Stimulated activated CD8-positive, alpha-beta memory T cell treated with anti-CD3 and anti-CD28 coated beads, Interleukin-15, amount 100 ng/mL, for 1 hour (primary cell): ENCODE data around the gene SH3BP2.

Source experiments
- DNase-seq: peaks from one replicate; pipeline ENCODE4 v3.0.0-alpha.2; 2020; ENCODE audit warnings: low read depth

Gene SH3BP2

GRCh38 chr4:2792711-2793585 lies at the start of gene SH3BP2:
Gene SH3BP2 (plus strand): TSS chr4:2793085. CDS start chr4:2820618, 27,533 bp downstream.
- no peak for DNase-seq

GRCh38 chr4:2743518-2744445 lies 49.1 kb upstream of the SH3BP2 start:
- no peak for DNase-seq

- DNase-seq: no peak
Measured at GRCh38 chr4:2744576-2745270, 48.2 kb upstream of the SH3BP2 start.

GRCh38 chr4:2745516-2745915 lies 47.4 kb upstream of the SH3BP2 start:
- no peak for DNase-seq

GRCh38 chr4:2745981-2746806 lies 46.7 kb upstream of the SH3BP2 start:
- peak; percentile 59 for DNase-seq

GRCh38 chr4:2746891-2747695 lies 45.8 kb upstream of the SH3BP2 start:
- no peak for DNase-seq

GRCh38 chr4:2750719-2751605 lies 41.9 kb upstream of the SH3BP2 start:
- DNase-seq: no peak

GRCh38 chr4:2753436-2753835 lies 39.4 kb upstream of the SH3BP2 start:
- no peak for DNase-seq

- DNase-seq: no peak
Measured at GRCh38 chr4:2754848-2755819, 37.8 kb upstream of the SH3BP2 start.

- DNase-seq: peak; percentile 58
Measured at GRCh38 chr4:2755821-2756690, 36.8 kb upstream of the SH3BP2 start, which contains the start of gene TNIP2. Gene TNIP2 (minus strand): TSS chr4:2756336. CDS start chr4:2756289, 47 bp downstream.

- DNase-seq: no peak
Measured at GRCh38 chr4:2756691-2757350, 36.1 kb upstream of the SH3BP2 start.

GRCh38 chr4:2757426-2757825 lies 35.5 kb upstream of the SH3BP2 start:
- no peak for DNase-seq

- DNase-seq: no peak
Measured at GRCh38 chr4:2761035-2761923, 31.6 kb upstream of the SH3BP2 start.

- DNase-seq: no peak
Measured at GRCh38 chr4:2762048-2762447, 30.8 kb upstream of the SH3BP2 start.
